K562 (cell line): ENCODE results near the gene NUP107. TPM values are rescaled to one million over a fixed set of nuclear protein-coding genes. Genes with fewer than 3 reads are reported as not detected.

Experiments
- CBFA2T2 ChIP-seq: fragments of 450-650 bp; conservative IDR thresholded peaks from 2 replicates; pipeline ENCODE4 v1.6.1; 2017; ENCODE audit warnings: mild to moderate bottlenecking
- CBX1 ChIP-seq: sonication (generic); IDR thresholded peaks from 2 replicates; pipeline ENCODE4 v1.6.1; 2016; ENCODE audit warnings: antibody characterized with exemption, low read depth, mild to moderate bottlenecking
- CHCHD3 ChIP-seq: fragments of 250-450 bp; sonication (Bioruptor Pico); IDR thresholded peaks from 2 replicates; pipeline ENCODE4 v2.1.2; 2022; ENCODE audit warnings: mild to moderate bottlenecking
- CHD1 ChIP-seq: fragments of 200-600 bp; sonication (generic); IDR thresholded peaks from one replicate; pipeline ENCODE4 v1.6.1; 2012; ENCODE audit warnings: mild to moderate bottlenecking, moderate library complexity, low read length, inconsistent platforms
- CTBP1 ChIP-seq: fragments of 450-650 bp; IDR thresholded peaks from 2 replicates; pipeline ENCODE4 v1.6.1; 2016; ENCODE audit warnings: borderline replicate concordance
- EP300 ChIP-seq: IDR thresholded peaks from 2 replicates; pipeline ENCODE4 v1.6.1; 2012; ENCODE audit warnings: low read length, improper control_type of control experiment
- EWSR1 ChIP-seq: fragments of 450-650 bp; IDR thresholded peaks from 2 replicates; pipeline ENCODE4 v1.6.1; 2018; ENCODE audit warnings: borderline replicate concordance, mild to moderate bottlenecking, low read depth, moderate library complexity; ENCODE audit not compliant: partially characterized antibody
- GABPB2 ChIP-seq: fragments of 250-450 bp; sonication (Bioruptor Pico); conservative IDR thresholded peaks from 2 replicates; pipeline ENCODE4 v1.5.1; 2021; ENCODE audit warnings: mild to moderate bottlenecking
- HDAC2 ChIP-seq: fragments of 450-650 bp; IDR thresholded peaks from 2 replicates; pipeline ENCODE4 v1.6.1; 2016; ENCODE audit warnings: mild to moderate bottlenecking
- HIVEP1 ChIP-seq: fragments of 250-450 bp; sonication (Bioruptor Pico); IDR thresholded peaks from 2 replicates; pipeline ENCODE4 v1.4.0; 2020; ENCODE audit warnings: mild to moderate bottlenecking
- HMG20B ChIP-seq: fragments of 250-450 bp; sonication (Bioruptor Pico); IDR thresholded peaks from 2 replicates; pipeline ENCODE4 v1.5.0; 2021; ENCODE audit warnings: mild to moderate bottlenecking
- KAT8 ChIP-seq: fragments of 450-650 bp; IDR thresholded peaks from 2 replicates; pipeline ENCODE4 v1.6.1; 2016; ENCODE audit warnings: low read depth, mild to moderate bottlenecking
- KLF13 ChIP-seq: fragments of 450-650 bp; IDR thresholded peaks from 2 replicates; pipeline ENCODE4 v1.6.1; 2016; ENCODE audit warnings: missing genetic modification characterization, low read depth, mild to moderate bottlenecking, missing compliant biosample characterization, moderate library complexity, borderline replicate concordance
- MAFF ChIP-seq: IDR thresholded peaks from 2 replicates; pipeline ENCODE4 v1.6.1; 2012; ENCODE audit warnings: low read length, improper control_type of control experiment
- MCM5 ChIP-seq: fragments of 450-650 bp; IDR thresholded peaks from 2 replicates; pipeline ENCODE4 v1.6.1; 2016; ENCODE audit warnings: low read depth
- NBN ChIP-seq: fragments of 450-650 bp; IDR thresholded peaks from 2 replicates; pipeline ENCODE4 v1.6.1; 2016; ENCODE audit warnings: low read depth, mild to moderate bottlenecking
- PHF21A ChIP-seq: fragments of 450-650 bp; IDR thresholded peaks from 2 replicates; pipeline ENCODE4 v1.6.1; 2017; ENCODE audit warnings: low read depth, borderline replicate concordance
- SAFB ChIP-seq: fragments of 200-400 bp; formaldehyde crosslinking; IDR thresholded peaks from 2 replicates; pipeline ENCODE4 v1.6.1; 2017; ENCODE audit warnings: low read depth, low read length, borderline replicate concordance
- SMARCE1 ChIP-seq: fragments of 450-650 bp; IDR thresholded peaks from 2 replicates; pipeline ENCODE4 v1.7.1; 2016; ENCODE audit warnings: mild to moderate bottlenecking
- TBL1XR1 ChIP-seq, 2 experiments: IDR thresholded peaks; 2 replicates each; pipeline ENCODE4 v1.6.1; 2012; ENCODE audit warnings: improper control_type of control experiment in 2 of 2, low read length in 2 of 2, mild to moderate bottlenecking in 1 of 2
- TBP ChIP-seq: optimal IDR thresholded peaks from 2 replicates; pipeline ENCODE3; 2011; ENCODE audit warnings: low read depth, low read length, improper control_type of control experiment
- TFE3 ChIP-seq: fragments of 450-650 bp; formaldehyde crosslinking; IDR thresholded peaks from 2 replicates; pipeline ENCODE4 v1.4.0; 2020; ENCODE audit warnings: mild to moderate bottlenecking, mixed read lengths
- TOE1 ChIP-seq, 2 experiments: fragments of 450-650 bp in 1 of 2; sonication (generic) in 1 of 2; formaldehyde crosslinking in 1 of 2; IDR thresholded peaks; 2 replicates each; pipeline versions ENCODE4 v1.7.1 to v1.8.0; 2016 to 2022; ENCODE audit warnings: borderline replicate concordance in 2 of 2, mild to moderate bottlenecking in 2 of 2, antibody characterized with exemption in 1 of 2, inconsistent platforms in 1 of 2, low read depth in 1 of 2, missing genetic modification reagents in 1 of 2, moderate library complexity in 1 of 2
- ZKSCAN8 ChIP-seq: fragments of 200-800 bp; sonication (Bioruptor generic); IDR thresholded peaks from 2 replicates; pipeline ENCODE4 v1.6.1; 2016; ENCODE audit warnings: missing genetic modification characterization, missing compliant biosample characterization
- ZNF146 ChIP-seq: IDR thresholded peaks from one replicate; pipeline ENCODE4 v1.6.1; 2018; ENCODE audit warnings: missing compliant biosample characterization; ENCODE audit not compliant: unreplicated experiment
- ZNF184 ChIP-seq: sonication (generic); formaldehyde crosslinking; IDR thresholded peaks from 2 replicates; pipeline ENCODE4 v1.5.0; 2020; ENCODE audit warnings: missing genetic modification reagents
- ZNF23 ChIP-seq: fragments of 250-450 bp; sonication (Bioruptor Pico); IDR thresholded peaks from 2 replicates; pipeline ENCODE4 v1.4.0; 2020; ENCODE audit warnings: mild to moderate bottlenecking
- ZNF253 ChIP-seq: fragments of 250-450 bp; sonication (Bioruptor Pico); conservative IDR thresholded peaks from 2 replicates; pipeline ENCODE4 v1.6.1; 2021; ENCODE audit warnings: mild to moderate bottlenecking
- ZNF644 ChIP-seq: fragments of 200-800 bp; sonication (Bioruptor generic); IDR thresholded peaks from 2 replicates; pipeline ENCODE4 v1.6.1; 2016; ENCODE audit warnings: low read depth, missing genetic modification characterization, missing compliant biosample characterization
- polyA plus RNA-seq, 8 experiments: library from polyadenylated mRNA; depleted of rRNA in 4 of 8; stranded (reverse) in 5 of 8; unstranded in 3 of 8; fragments of >200 nt; fragmentation: Nextera tagmentation in 2 of 8; fragmentation: Illumina TruSeq in 1 of 8; extraction: Ambion mirVana in 2 of 8; extraction: Trizol in 1 of 8; gene quantifications; 2 replicates each; pipeline versions ENCODE4 v1.2.1 to v1.2.3, GENCODE V29; 2011 to 2014; ENCODE audit warnings: inconsistent platforms in 1 of 8, missing spikeins in 1 of 8
- total RNA-seq, 7 experiments: library from RNA; depleted of rRNA in 6 of 7; stranded (reverse); fragments of >200 nt in 6 of 7; fragmentation: Illumina TruSeq in 2 of 7; extraction: Trizol in 2 of 7; gene quantifications; 2 replicates each; pipeline versions ENCODE4 v1.2.1 to v1.2.3, GENCODE V29; 2011 to 2021; ENCODE audit warnings: low replicate concordance in 1 of 7
- TF ChIP-seq, protein P1 (sequence below): fragments of 450-650 bp; formaldehyde crosslinking; IDR thresholded peaks from 2 replicates; pipeline ENCODE4 v1.4.0; 2020; ENCODE audit warnings: mild to moderate bottlenecking, moderate library complexity

The NUP107 gene
- total and polyA plus RNA-seq, 9 of the 15 experiments (the other 6 are each of a cell fraction or from before 2014, with no cell fraction given), result 129 to 277 (median 199) TPM

GRCh38 chr12:68745904-68746571, 59.3 kb downstream of the NUP107 start, which contains the start of gene SLC35E3 (continued):
- TF ChIP-seq KAT8 (no peak), TBP (peak; percentile 76), SAFB (no peak), EWSR1 (no peak), TOE1 (IDR thresholded peaks at IDR 0.05; ENCODE audit: borderline replicate concordance) (peak; percentile 96), TOE1 (CRISPR knock-in tag; IDR thresholded peaks at IDR 0.05; ENCODE audit: borderline replicate concordance, low read depth) (no peak; the same call in 1 of the 2 replicates), CBX1 (no peak), CTBP1 (peak; percentile 49), ZNF253 (CRISPR knock-in tag) (no peak), HDAC2 (no peak), GABPB2 (CRISPR knock-in tag) (no peak), CHD1 (peak; percentile 43), PHF21A (no peak), HMG20B (CRISPR knock-in tag) (no peak), CHCHD3 (CRISPR knock-in tag) (0 out of 2 replicates have a peak, but pooled peaks have one; percentile 20), HIVEP1 (CRISPR knock-in tag) (no peak), KLF13 (tag) (no peak), ZNF23 (CRISPR knock-in tag) (no peak), ZNF644 (no peak), NBN (no peak), MCM5 (no peak), ZKSCAN8 (CRISPR knock-in tag) (no peak), ZNF184 (CRISPR knock-in tag) (no peak), MAFF (no peak), ZNF146 (CRISPR knock-in tag) (no peak), SMARCE1 (no peak), CBFA2T2 (peak; percentile 78), TFE3 (CRISPR knock-in tag) (peak; percentile 97), EP300 (peak; percentile 26; the same call in 1 of the 2 replicates), TBL1XR1 (IDR thresholded peaks at IDR 0.05; ENCODE audit: low read length in 2 of 2) (peak in 1 of 2 experiments; percentile 41; a peak in 1 of 4 replicates)
- TF ChIP-seq, protein P1, sequence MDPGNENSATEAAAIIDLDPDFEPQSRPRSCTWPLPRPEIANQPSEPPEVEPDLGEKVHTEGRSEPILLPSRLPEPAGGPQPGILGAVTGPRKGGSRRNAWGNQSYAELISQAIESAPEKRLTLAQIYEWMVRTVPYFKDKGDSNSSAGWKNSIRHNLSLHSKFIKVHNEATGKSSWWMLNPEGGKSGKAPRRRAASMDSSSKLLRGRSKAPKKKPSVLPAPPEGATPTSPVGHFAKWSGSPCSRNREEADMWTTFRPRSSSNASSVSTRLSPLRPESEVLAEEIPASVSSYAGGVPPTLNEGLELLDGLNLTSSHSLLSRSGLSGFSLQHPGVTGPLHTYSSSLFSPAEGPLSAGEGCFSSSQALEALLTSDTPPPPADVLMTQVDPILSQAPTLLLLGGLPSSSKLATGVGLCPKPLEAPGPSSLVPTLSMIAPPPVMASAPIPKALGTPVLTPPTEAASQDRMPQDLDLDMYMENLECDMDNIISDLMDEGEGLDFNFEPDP (CRISPR knock-in tag), result no peak
